ENCODE data around the gene CCBE1.

Gene CCBE1

GRCh38 chr18:59446012-59446411, 251.2 kb downstream of the CCBE1 start:
- Histone ChIP-seq H3K4me3 (ENCODE audit: low read depth, low read length) (no peak overlapping the region), H2AFZ (ENCODE audit: low read length, unreplicated experiment) (no peak overlapping the region), H3K27me3 (ENCODE audit: insufficient read depth, low read length) (no peaks in the 10 kb centered on the region), H3K79me2 (ENCODE audit: control insufficient read depth, insufficient read depth, low read length, unreplicated experiment) (no peaks in the 10 kb centered on the region), H3K36me3 (ENCODE audit: insufficient read depth, low read length) (peaks cover 17% of the 10 kb centered on the region; the same call in 1 of the 2 replicates), H3K27ac (ENCODE audit: low read depth, low read length) (no peak overlapping the region), H3K4me1 (ENCODE audit: control insufficient read depth, insufficient read depth, low read length, unreplicated experiment) (no peaks in the 10 kb centered on the region)

DNA sequence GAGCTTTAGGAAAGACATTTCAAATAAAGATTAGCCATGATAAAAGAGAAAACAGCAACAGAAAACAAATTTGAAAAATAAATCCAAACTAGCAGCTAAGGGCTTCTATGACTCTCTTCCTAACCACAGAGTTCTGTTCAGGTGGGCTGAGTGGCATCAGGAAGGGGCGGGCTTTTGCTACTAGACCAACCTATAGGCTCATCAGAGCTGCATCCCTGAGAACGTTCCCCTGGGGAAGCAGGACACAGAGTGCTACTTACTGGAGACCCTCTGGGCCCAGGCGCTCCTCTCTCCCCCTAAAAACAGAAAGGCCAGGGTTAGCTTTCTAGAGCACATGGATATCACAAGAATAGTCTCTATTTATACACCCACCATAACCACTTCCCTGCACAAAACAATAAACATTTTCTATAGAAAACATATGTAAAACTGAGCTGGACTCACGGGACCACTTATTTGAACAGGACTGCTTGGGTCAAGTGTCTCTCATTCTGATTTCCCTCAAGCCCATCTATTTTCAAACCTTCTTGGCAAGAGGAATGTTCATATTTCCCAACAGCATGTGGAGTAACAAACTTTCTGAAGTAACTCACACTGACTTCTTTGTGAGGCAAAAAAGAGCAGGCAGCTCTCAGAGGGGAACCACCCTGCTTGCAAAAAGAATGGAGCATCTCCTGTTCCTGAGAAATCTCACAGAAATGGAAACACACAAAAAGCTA, 259.2 kb downstream of the CCBE1 start:
- H3K27me3 ChIP-seq (ENCODE audit: insufficient read depth, low read length), result no peaks in the 10 kb centered on the region
- no peak overlapping the region for H2AFZ ChIP-seq (ENCODE audit: low read length, unreplicated experiment)
- H3K79me2 ChIP-seq (ENCODE audit: control insufficient read depth, insufficient read depth, low read length, unreplicated experiment), result no peaks in the 10 kb centered on the region
- peaks cover 15% of the 10 kb centered on the region; the same call in 1 of the 2 replicates for H3K36me3 ChIP-seq (ENCODE audit: insufficient read depth, low read length)
- H3K4me3 ChIP-seq (ENCODE audit: low read depth, low read length), result no peak overlapping the region
- H3K4me1 ChIP-seq (ENCODE audit: control insufficient read depth, insufficient read depth, low read length, unreplicated experiment), result no peaks in the 10 kb centered on the region
- H3K27ac ChIP-seq (ENCODE audit: low read depth, low read length), result no peak overlapping the region

DNA sequence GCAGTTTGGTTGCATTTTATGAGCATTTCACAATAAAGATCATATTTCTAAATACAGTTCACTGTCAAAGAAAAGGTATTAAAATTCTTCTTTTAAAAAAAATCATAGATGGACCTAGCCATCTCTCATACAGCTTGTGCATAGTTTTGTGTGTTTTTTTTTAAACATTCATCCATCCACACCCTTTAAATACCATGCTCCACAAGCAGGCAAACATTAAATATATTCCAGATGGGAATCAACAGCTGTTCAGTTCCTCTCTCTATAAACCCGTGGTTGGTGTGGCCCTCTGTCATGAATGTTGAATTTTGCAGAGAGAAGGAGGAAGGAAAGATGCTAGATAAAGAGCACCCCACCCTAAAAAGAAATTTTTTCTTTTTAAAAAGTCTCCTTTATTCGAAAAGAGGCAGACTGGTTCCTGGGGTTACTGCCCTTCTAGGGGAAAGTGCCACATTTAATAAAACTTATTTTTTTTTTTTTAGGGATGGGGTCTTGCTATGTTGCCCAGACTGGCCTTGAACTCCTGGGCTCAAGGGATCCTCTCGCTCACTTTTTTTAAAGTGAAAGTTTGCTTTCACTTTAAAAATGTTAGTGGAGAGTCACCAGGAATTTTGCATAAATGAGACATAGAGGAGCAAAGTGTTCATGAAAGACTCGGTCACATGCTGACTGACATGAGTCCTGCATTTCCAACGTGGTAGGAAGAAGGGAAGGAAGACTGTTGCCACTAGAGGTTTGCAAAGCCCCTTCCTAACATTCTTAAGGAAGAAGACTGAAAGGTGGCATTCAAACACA, 264.2 kb downstream of the CCBE1 start:
- Histone ChIP-seq H3K36me3 (ENCODE audit: insufficient read depth, low read length) (peaks cover 14% of the 10 kb centered on the region; the same call in 1 of the 2 replicates), H3K27ac (ENCODE audit: low read depth, low read length) (no peak overlapping the region), H3K4me1 (ENCODE audit: control insufficient read depth, insufficient read depth, low read length, unreplicated experiment) (no peaks in the 10 kb centered on the region), H3K27me3 (ENCODE audit: insufficient read depth, low read length) (no peaks in the 10 kb centered on the region), H2AFZ (ENCODE audit: low read length, unreplicated experiment) (no peak overlapping the region), H3K79me2 (ENCODE audit: control insufficient read depth, insufficient read depth, low read length, unreplicated experiment) (no peaks in the 10 kb centered on the region), H3K4me3 (ENCODE audit: low read depth, low read length) (no peak overlapping the region)

DNA sequence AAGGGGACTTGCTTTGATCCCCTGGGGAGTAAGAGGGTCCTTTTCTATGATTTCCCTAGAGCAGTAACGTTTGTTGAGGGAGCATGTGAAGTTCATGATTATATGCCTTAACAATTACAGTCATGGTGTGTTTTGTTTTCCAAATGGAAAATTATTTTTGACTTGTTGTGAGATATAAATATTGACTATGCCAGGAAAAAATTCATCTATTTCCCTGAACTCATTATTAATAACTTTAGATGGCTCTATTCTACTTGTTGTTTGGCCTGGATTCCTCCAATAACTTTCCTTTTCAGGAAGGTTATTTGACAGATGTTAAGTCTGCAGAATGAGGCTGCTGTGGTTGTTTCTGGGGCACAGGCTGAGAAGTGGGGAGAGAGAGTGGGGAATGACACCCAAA, 266.1 kb downstream of the CCBE1 start:
- Histone ChIP-seq H3K4me3 (ENCODE audit: low read depth, low read length) (no peak overlapping the region), H2AFZ (ENCODE audit: low read length, unreplicated experiment) (no peak overlapping the region), H3K79me2 (ENCODE audit: control insufficient read depth, insufficient read depth, low read length, unreplicated experiment) (no peaks in the 10 kb centered on the region), H3K27me3 (ENCODE audit: insufficient read depth, low read length) (no peaks in the 10 kb centered on the region), H3K36me3 (ENCODE audit: insufficient read depth, low read length) (peaks cover 14% of the 10 kb centered on the region; the same call in 1 of the 2 replicates), H3K4me1 (ENCODE audit: control insufficient read depth, insufficient read depth, low read length, unreplicated experiment) (no peaks in the 10 kb centered on the region), H3K27ac (ENCODE audit: low read depth, low read length) (no peak overlapping the region)

- Histone ChIP-seq H3K27me3 (ENCODE audit: insufficient read depth, low read length) (no peaks in the 10 kb centered on the region), H3K4me3 (ENCODE audit: low read depth, low read length) (no peak overlapping the region), H3K27ac (ENCODE audit: low read depth, low read length) (no peak overlapping the region)
Measured at GRCh38 chr18:59429608-59430007, 267.6 kb downstream of the CCBE1 start.

GRCh38 chr18:59428018-59428417, 269.2 kb downstream of the CCBE1 start:
- Histone ChIP-seq H3K4me1 (ENCODE audit: control insufficient read depth, insufficient read depth, low read length, unreplicated experiment) (no peaks in the 10 kb centered on the region), H3K79me2 (ENCODE audit: control insufficient read depth, insufficient read depth, low read length, unreplicated experiment) (no peaks in the 10 kb centered on the region), H3K4me3 (ENCODE audit: low read depth, low read length) (no peak overlapping the region), H3K36me3 (ENCODE audit: insufficient read depth, low read length) (peaks cover 3% of the 10 kb centered on the region; the same call in 1 of the 2 replicates), H2AFZ (ENCODE audit: low read length, unreplicated experiment) (no peak overlapping the region), H3K27ac (ENCODE audit: low read depth, low read length) (no peak overlapping the region), H3K27me3 (ENCODE audit: insufficient read depth, low read length) (no peaks in the 10 kb centered on the region)

More at GRCh38 chr18:59429608-59430007, 267.6 kb downstream of the CCBE1 start:
- Histone ChIP-seq H2AFZ (ENCODE audit: low read length, unreplicated experiment) (no peak overlapping the region), H3K4me1 (ENCODE audit: control insufficient read depth, insufficient read depth, low read length, unreplicated experiment) (no peaks in the 10 kb centered on the region), H3K79me2 (ENCODE audit: control insufficient read depth, insufficient read depth, low read length, unreplicated experiment) (no peaks in the 10 kb centered on the region), H3K36me3 (ENCODE audit: insufficient read depth, low read length) (peaks cover 3% of the 10 kb centered on the region; the same call in 1 of the 2 replicates)

- H3K4me3 ChIP-seq (ENCODE audit: low read depth, low read length), result no peak overlapping the region
- no peaks in the 10 kb centered on the region for H3K4me1 ChIP-seq (ENCODE audit: control insufficient read depth, insufficient read depth, low read length, unreplicated experiment)
Measured at GRCh38 chr18:59426855-59427254, 270.4 kb downstream of the CCBE1 start.

GRCh38 chr18:59423259-59423658, 274.0 kb downstream of the CCBE1 start:
- Histone ChIP-seq H3K36me3 (ENCODE audit: insufficient read depth, low read length) (no peaks in the 10 kb centered on the region), H3K27me3 (ENCODE audit: insufficient read depth, low read length) (no peaks in the 10 kb centered on the region), H3K4me3 (ENCODE audit: low read depth, low read length) (no peak overlapping the region), H3K4me1 (ENCODE audit: control insufficient read depth, insufficient read depth, low read length, unreplicated experiment) (peaks cover 3% of the 10 kb centered on the region), H3K79me2 (ENCODE audit: control insufficient read depth, insufficient read depth, low read length, unreplicated experiment) (no peaks in the 10 kb centered on the region), H3K27ac (ENCODE audit: low read depth, low read length) (no peak overlapping the region), H2AFZ (ENCODE audit: low read length, unreplicated experiment) (no peak overlapping the region)

More at GRCh38 chr18:59426855-59427254, 270.4 kb downstream of the CCBE1 start:
- H3K27ac ChIP-seq (ENCODE audit: low read depth, low read length), result no peak overlapping the region
- H3K36me3 ChIP-seq (ENCODE audit: insufficient read depth, low read length), result no peaks in the 10 kb centered on the region
- H3K79me2 ChIP-seq (ENCODE audit: control insufficient read depth, insufficient read depth, low read length, unreplicated experiment), result no peaks in the 10 kb centered on the region
- no peaks in the 10 kb centered on the region for H3K27me3 ChIP-seq (ENCODE audit: insufficient read depth, low read length)
- H2AFZ ChIP-seq (ENCODE audit: low read length, unreplicated experiment), result no peak overlapping the region

- no peak overlapping the region for H2AFZ ChIP-seq (ENCODE audit: low read length, unreplicated experiment)
- H3K27me3 ChIP-seq (ENCODE audit: insufficient read depth, low read length), result no peaks in the 10 kb centered on the region
- no peaks in the 10 kb centered on the region for H3K36me3 ChIP-seq (ENCODE audit: insufficient read depth, low read length)
- H3K27ac ChIP-seq (ENCODE audit: low read depth, low read length), result no peak overlapping the region
- peaks cover 3% of the 10 kb centered on the region for H3K4me1 ChIP-seq (ENCODE audit: control insufficient read depth, insufficient read depth, low read length, unreplicated experiment)
- no peaks in the 10 kb centered on the region for H3K79me2 ChIP-seq (ENCODE audit: control insufficient read depth, insufficient read depth, low read length, unreplicated experiment)
- no peak overlapping the region for H3K4me3 ChIP-seq (ENCODE audit: low read depth, low read length)
Measured at GRCh38 chr18:59420244-59420643, 277.0 kb downstream of the CCBE1 start.

DNA sequence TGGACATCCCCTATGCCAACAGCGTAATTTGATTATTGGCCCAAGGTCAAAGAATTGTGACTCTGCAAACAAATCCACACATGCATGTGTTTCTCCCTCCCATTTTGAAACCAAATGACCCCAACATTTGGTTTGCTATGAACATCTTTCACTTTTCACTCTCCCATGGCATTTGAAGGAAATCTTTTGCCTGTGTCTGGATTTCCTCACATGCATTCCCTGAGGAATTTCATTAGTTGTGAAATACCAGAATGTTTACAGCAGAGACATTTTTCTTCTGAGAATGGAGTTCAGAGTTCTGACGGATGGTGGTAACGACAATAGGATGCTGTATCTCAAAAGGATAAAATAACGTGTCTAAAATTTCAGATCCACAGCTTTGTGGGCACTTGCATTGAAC, 277.8 kb downstream of the CCBE1 start:
- H3K27me3 ChIP-seq (ENCODE audit: insufficient read depth, low read length), result no peaks in the 10 kb centered on the region

More for the DNA sequence above, 277.8 kb downstream of the CCBE1 start:
- Histone ChIP-seq H3K4me1 (ENCODE audit: control insufficient read depth, insufficient read depth, low read length, unreplicated experiment) (peaks cover 3% of the 10 kb centered on the region), H3K36me3 (ENCODE audit: insufficient read depth, low read length) (no peaks in the 10 kb centered on the region), H3K4me3 (ENCODE audit: low read depth, low read length) (no peak overlapping the region), H3K79me2 (ENCODE audit: control insufficient read depth, insufficient read depth, low read length, unreplicated experiment) (no peaks in the 10 kb centered on the region), H3K27ac (ENCODE audit: low read depth, low read length) (no peak overlapping the region), H2AFZ (ENCODE audit: low read length, unreplicated experiment) (no peak overlapping the region)
